Raji (cell line): ENCODE results near the gene CPVL.

Source experiments
- POLR2A ChIP-seq: IDR thresholded peaks from 2 replicates; pipeline ENCODE4 v1.6.1; 2011; ENCODE audit warnings: low read depth, low read length, control low read depth; ENCODE audit not compliant: insufficient read depth

CPVL gene

DNA sequence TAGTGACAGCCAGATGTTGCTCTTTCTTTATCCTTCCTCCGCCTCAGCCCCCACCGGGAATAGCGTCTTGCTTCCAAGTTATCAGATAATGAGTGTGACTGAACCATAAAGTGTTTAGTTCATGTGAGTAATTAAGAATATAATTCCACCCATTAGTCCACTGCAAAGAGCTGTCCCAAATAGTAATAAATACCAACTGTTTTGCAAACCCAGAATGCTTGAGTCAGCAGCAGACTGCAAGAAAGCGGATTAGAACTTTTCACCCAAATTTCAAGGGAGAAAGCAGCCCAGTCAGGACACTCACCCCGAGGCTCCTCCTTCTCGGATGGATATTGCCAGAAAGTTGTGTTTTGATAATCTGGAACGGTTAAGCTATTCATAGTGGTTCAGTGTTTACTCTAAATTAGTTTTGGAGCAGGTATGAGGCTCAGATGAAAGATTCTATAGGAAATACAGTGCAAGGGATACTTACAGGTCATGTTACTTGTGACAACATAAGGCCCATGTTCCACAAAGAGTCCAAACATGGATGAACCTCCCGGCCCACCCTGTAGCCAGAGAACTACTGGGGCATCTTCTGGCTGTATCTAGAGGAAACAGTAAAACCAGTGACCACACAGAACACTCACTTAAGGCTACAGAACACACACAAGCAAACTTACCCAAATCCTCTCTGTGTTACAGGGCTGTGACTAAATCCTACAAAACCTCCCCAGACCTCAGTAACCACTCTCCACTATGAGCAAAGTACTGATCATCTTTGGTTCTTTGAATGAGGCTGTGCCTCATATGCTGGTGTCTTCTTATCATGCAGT is 50.5 kb downstream of the CPVL start:
- TF ChIP-seq POLR2A, result no peak

DNA sequence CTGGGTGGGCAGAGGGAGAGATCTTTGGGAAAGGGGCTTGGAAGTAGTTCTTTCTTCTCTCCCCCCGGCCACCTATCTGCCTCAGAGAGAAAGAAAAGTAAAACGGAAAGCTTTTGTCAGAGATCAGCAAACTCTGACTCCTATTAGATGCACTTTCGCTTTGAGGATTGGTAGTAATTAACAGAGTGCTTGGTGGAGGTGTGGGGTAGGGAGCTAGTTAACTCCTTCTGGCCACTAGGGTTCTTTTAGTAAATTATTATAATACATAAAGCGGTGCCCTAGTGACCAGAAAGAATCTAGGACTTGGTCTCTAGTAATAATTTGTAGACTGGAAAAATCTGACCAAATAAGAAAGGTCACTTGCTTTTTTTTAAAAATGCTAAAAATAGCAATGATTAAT is 54.6 kb downstream of the CPVL start:
- no peak for TF ChIP-seq POLR2A

DNA sequence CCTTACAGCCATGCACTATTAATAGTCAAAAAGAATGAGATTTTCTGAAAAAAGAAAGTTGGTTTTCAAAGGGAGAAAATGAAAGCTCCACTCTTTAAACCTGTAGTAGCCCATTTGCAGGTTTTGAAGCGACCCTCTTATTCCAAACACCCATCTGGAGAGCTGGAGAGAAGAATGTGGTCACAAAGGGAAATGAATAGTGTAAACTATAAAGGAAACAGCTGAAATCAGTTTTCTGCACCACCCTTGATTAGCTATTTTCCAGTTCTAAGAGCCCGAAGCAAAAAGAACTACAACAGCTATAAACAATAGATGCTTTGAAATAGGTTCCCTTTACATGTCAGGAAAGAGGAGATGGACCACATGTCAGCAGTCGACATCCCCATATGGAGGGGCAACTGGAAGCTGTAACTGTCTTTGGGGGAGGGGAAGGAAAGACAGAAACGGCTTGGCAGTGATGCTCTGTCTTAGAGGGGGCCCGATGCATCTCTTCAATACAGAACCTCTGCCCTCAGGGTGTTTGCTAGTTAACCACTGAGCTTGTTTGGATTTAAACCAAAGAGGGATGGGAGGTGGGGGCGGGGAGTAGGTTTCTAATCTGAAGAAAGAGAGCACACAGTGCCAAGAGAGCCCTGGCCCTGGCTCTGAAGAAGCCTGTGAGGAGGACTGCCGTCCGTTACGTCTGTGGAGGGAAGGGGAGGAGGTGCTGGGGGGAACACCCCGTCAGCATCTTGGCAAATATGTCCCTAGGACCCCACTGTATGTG is 55.3 kb downstream of the CPVL start:
- TF ChIP-seq POLR2A, result no peak

DNA sequence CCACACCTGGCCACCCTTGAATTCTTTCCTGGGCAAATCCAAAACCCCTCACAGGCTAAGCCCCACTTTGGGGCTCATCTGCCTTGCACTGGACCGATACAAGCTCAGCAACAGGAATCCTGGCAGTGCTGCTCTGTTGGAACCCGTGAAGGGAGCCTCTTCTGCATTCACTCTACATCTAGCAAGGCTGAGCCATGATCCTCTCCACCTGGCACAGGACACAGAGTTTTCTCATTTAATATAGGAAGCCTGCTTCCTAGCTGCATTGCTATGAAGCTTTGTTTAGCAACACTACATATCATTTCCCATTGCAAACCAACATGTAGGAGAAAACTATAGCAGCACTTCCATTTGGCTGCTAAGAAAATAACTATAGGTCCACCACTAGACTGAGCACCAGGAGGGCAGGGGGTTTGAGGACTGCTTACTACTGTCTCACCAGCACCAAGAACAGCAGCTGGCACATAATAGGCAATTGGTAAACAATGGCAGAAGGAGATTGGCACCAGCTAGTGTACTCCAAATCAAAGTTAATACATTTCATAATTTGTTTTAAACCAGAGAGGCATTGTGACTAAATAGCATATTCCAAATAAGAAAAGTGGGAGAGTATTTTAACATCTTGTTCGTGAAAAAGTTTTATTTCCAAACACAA is 56.1 kb downstream of the CPVL start:
- TF ChIP-seq POLR2A, result no peak

DNA sequence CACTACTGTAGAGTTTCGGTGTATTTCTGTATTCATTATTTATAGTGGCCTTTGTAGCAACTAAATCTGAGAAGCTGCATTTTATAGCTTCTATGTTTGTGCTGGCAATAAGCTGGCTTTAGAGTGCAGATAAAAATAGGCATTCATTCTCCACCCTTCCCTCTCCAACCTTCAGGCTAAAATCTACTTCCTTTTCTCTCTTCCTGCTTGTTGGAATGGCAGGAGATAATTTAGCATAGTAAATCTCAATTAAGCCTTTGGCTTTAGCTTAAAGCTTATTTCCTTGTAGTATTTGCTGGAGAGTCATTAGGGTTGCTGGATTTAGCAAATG is 58.5 kb downstream of the CPVL start:
- TF ChIP-seq POLR2A, result no peak

DNA sequence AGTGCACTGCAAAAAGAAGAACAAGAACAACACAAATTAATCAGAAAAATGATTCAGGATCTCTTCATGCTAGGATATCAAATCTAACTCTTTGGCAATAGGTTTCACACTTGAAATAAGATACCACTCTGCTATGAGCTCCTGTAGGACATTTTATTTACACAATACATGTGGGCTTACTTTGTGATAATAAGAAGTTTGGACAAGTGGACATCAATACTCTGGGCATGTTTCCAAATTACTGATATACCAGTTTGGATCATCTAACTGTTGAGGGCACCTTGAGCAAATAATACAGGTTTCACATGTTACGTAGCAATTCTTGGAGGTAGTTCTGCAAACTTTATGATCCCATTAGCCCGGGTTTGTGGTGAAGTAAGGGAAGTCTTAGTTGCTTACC is 59.8 kb downstream of the CPVL start:
- no peak for TF ChIP-seq POLR2A

DNA sequence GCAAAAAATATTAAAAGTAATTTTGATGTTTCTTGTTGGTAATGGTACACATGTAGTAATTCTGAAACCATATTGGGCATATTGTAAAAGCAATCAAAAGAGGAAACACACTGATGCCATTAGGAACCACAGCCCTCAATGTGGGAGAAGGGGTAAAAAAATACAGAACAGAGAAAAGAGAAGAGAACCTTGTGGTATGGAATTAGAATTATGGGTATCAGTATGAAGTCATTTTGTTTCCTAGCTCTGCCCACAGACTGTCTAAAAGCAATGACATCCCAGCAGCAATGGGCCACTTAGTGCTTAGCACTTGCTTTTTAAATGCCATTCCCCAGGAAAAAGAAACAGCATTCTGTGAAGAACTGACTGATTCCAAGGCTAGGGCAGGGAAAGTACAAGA is 61.5 kb downstream of the CPVL start:
- TF ChIP-seq POLR2A, result no peak

DNA sequence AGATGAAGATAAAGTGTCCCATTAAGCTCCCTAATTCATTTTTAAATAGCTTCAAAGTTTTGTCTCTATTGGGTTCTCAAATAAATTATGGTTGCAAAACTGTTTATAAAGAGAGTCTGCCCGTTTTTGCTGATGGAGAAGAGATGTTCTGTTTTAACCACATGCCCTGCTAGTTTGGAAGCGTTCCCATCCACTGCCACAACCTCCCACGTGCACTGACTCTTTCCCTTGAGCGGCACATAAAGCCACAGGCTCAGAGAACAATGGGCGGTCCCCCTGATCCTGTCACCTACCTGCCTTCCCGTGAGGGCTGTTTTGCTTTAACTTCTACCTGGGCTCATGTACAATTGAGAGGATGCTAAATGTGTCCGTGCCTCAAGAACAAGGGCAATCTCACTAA is 65.5 kb downstream of the CPVL start:
- TF ChIP-seq POLR2A, result no peak

DNA sequence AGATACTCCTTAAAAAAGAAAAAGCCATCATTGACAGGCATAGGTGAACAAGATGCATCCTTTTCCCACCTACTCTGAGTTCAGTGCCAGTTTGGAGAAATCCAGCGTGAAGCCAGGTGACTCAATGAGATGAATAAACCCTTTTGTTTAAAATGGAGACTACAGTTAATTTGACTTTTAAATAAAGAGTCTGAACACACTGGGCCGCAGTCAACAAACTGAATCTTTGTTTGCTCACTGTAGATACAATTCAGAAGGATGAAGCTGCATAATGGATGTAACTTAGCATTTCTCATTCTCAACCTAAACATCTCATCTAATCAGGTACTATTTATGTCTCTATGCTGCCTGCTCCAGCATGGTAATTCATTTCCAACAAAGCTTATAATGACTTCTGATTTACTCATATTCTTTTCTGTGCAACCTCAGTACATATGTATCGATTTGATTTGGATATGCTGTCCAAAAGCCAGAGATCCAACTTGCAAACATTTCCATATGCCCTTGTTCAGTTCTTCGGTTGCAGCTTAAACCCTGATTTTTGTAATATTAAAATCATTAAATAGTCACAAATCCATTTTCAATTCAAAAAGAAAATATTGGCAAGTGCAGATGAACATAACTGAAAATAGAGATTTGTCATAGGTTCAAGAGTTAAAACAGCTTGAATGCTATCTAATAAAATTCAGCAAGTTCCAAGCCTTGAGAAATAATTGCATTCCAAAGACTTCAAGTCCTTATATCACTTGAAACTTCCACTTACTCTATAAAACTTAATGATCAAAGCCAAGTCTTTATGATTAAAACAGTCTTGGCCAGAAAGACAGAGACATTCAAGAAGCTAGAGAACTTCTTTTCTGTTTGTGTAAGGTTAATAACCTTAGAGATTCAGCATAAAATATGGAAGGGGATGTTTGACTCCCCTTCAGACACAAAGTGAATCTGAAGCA is 67.8 kb downstream of the CPVL start:
- TF ChIP-seq POLR2A, result no peak

DNA sequence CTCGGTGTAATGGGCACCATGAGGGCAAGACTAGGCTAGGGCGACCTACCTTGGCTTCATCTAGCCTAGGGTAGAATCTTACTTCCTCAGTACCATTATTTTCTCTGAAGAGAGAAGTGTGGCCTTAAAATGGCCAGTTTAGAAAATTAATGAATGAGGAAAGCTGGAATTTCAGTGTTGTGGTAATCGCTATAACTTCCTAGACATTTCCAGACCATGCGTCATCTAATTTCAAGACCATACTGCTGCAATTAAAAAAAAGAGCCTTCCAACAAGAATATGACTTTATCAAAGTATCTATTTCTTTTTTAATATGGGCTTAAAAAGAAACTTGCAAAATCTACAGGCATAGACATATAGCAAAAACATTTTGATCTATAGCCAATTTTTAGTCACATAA is 68.5 kb downstream of the CPVL start:
- no peak for TF ChIP-seq POLR2A

DNA sequence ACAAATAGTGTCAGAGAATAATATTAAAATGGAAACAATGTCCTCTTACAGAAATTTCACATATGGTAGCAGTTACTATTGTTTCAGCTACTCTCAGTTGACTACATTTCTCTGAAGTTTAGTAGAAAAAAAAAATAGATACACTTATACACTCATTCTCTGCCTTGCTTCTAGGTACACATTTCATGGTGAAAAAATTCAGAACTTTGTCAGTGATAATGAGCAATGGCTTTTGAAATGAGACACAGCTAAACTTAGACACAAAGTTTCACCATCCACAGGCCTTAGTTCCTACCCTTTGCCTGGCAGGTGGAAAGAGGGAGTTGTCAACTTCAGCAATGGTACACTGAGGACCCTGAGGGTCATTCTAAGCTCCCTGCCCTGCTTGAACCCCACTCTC is 69.2 kb downstream of the CPVL start:
- TF ChIP-seq POLR2A, result no peak

DNA sequence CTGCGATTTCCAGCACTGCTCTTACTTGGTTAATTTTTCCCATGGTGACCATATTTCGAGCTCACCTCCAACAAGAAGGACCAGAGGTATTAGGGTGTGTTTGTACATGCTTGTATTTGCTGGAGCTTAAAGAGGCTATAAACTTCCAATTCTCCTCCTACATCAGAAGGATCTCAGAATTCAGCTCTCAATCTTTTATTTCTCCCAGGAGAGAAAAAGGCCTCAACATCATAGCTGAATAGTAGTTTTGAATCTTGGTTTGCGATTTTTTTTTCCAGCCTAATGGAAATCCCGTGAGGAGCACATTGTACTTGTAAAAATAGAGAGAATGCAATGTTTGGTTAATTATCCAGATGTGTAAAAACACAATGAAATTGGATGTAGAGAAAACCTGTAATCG is 69.7 kb downstream of the CPVL start:
- TF ChIP-seq POLR2A, result no peak

DNA sequence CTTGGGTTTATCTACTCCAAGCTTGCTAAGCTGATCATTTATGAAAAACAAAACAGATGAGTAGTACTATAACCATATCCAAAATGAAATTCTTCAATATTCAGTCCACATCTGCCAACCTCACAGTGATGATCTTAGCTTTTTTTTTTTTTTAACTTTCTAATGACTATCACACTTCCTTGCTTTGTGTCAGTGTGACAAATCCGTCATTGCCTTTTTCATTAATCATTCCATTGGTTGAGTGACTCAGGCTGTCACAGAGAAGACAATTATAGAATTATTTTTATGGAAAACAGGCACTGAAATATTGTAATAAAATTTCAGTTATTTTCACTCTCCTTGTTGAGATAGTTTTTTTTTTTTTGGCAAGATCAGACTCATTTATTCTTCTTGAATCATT is 70.7 kb downstream of the CPVL start:
- TF ChIP-seq POLR2A, result no peak

DNA sequence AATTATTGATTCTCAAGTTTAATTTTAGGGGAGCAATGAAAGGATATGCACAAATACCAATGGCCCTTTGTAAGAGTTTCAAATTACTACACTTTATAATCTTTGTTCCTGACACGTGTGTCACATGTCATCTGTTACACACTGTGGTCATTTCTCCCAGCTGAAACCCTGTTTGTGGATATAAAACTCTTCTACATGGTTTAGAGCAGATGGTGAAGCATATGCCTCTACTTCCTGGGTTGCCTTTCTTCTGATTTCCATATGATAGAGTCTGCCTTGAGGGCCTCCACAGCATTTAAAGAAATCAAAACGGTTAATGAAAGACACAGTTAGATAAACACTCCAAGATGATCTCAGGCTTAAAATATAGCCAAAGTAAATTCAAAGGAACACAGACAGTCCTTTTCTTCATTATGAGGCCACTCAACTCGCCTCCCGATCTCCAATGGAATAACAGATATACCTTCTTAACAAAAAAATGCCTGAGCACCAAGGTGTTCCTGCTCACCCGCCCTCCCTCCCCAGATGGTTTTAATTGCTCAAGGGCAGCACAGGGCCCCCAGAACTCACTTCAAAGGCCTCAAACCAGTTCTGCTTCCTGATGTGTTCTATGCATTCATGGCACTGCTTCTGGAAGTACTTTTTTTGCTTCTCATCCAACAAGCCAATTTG is 75.0 kb downstream of the CPVL start:
- no peak for TF ChIP-seq POLR2A
